Measurements from ENCODE around the gene CNTN5.

GRCh38 chr11:100011697-100012096, 990.9 kb downstream of the CNTN5 start:
- TF ChIP-seq CTCF (IDR thresholded peaks at IDR 0.05) (no peak), POLR2A (IDR thresholded peaks at IDR 0.05) (no peak)
